DMS79 treated with DMSO at 0.1 percent for 48 hours (cell line): ENCODE measurements around the gene HNRNPA2B1.
"Not testable (repeated sequence)": the region's sequence is repeated elsewhere in the genome, so short reads cannot be mapped to it uniquely, and the experiment has no call there.

Experiments used
- DNase-seq: peaks from one replicate; lab custom pipeline; 2025; lab: John Stamatoyannopoulos, UW

HNRNPA2B1 gene

GRCh38 chr7:26184281-26185101 lies 16.1 kb downstream of the HNRNPA2B1 start:
- DNase-seq = not testable (repeated sequence)

- DNase-seq = no peak
Measured at GRCh38 chr7:26183545-26184280, 16.8 kb downstream of the HNRNPA2B1 start.

- no peak for DNase-seq
Measured at GRCh38 chr7:26182706-26183105, 17.8 kb downstream of the HNRNPA2B1 start.

DNA sequence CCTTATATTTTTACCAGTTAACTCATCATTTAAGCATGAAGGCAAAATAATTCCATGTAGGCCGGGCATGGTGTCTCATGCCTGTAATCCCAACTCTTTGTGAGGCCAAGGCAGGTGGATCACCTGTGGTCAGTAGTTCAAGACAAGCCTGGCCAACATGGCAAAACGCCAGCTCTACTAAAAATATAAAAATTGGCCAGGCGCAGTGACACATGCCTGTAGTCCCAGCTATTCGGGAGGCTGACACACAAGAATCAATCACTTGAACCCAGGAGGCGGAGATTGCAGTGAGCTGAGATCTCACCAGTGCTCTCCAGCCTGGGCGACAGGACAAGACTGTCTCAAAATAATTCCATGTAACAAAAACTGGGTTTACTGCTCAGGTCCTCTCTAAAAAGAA lies 18.3 kb downstream of the HNRNPA2B1 start:
- DNase-seq = no peak

- no peak for DNase-seq
Measured at GRCh38 chr7:26181474-26182227, 18.9 kb downstream of the HNRNPA2B1 start.

GRCh38 chr7:26180792-26181198 lies 19.8 kb downstream of the HNRNPA2B1 start:
- no peak for DNase-seq

DNA sequence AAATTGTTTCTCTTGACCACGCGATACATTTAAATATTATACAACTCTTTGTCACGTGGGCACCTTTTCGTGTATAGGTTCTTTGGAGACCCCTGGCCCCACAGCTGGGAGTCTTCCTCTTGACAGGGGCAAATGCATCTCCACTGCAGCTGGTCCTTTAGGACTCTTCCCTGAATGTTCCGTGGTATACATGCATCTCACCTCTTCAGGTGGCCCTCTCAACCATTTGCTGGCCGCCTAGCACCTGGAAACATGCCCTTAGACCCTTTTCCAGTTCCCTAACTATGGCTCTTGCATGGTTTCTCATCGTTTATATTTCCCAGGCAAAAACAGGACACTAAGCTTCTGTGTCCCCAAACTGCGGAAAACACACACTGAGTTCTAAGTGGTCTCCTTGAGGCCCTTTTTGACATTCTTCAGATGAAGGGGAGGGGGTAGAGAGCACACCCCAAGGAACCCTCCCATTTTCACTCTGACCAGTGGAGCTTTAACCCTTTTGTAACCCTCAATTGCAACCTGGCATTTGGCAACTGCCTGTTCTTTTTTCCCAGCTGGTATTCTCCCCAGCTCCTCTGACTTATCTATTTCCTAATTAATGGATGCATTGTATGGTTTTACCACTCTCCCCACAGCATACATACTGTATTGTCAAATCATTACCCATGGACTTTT lies 20.6 kb downstream of the HNRNPA2B1 start:
- DNase-seq = no peak

DNA sequence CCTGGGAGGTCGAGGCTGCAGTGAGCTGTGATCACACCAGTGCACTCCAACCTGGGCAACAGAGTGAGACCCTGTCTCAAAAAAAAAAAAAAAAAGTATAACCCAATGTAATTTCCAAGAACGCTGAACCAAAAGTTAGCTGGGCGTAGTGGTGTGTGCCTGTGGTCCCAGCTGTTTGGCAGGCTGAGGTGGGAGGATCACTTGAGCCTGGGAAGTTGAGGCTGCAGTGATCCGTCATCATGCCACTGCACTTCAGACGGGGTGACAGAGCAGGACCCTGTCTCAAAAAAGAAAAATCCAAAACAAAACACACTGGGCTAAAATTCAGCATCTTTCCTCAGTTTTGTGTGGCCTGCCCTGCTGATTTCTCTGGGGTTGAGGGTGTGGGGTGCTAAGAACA lies 21.1 kb downstream of the HNRNPA2B1 start:
- no peak for DNase-seq

GRCh38 chr7:26178272-26178960 lies 22.1 kb downstream of the HNRNPA2B1 start:
- DNase-seq = no peak

GRCh38 chr7:26177269-26177668 lies 23.3 kb downstream of the HNRNPA2B1 start:
- DNase-seq = not testable (repeated sequence)

- not testable (repeated sequence) for DNase-seq
Measured at GRCh38 chr7:26176696-26177095, 23.9 kb downstream of the HNRNPA2B1 start.

DNA sequence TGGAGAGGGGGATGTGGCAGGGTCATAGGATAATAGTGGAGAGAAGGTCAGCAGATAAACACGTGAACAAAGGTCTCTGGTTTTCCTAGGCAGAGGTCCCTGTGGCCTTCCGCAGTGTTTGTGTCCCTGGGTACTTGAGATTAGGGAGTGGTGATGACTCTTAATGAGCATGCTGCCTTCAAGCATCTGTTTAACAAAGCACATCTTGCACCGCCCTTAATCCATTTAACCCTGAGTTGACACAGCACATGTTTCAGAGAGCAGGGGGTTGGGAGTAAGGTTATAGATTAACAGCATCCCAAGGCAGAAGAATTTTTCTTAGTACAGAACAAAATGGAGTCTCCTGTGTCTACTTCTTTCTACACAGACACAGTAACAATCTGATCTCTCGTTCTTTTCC lies 24.6 kb downstream of the HNRNPA2B1 start:
- not testable (repeated sequence) for DNase-seq

DNA sequence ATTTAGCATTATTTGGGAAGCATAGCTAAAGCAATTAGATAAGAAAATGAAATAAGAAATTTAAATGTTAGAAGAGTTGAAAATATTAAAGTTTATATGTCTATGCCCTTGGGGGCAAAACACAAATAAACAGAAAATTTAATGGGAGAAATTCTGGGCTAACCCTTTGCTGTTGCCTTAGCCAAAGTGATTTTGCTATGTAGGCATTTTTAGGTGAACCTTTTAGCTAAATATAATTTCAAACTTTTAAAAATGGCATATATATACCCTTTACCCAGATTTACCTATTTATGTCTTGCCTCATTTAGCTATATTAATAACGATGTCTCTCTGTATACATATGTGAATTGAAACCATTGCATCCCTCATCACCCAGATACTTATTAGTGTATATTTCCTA lies 28.5 kb downstream of the HNRNPA2B1 start:
- DNase-seq = no peak

DNA sequence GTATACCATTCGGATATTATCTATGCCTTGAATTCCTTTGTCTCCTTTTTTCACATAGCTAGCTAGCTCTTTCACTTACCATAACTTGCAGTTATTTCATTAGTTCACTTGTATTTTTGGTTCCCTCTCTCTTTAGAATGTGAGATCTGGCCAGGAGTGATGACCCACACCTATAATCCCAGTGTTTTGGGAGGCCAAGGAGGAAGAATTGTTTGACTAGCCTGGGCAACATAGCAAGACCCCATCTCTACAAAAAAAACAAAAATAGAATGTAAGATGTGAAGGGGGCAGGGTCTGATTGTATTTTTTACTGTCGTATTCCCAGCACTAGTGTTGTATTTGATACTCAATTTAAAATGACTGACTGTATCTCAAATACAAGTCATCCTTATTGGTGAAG lies 28.9 kb downstream of the HNRNPA2B1 start:
- no peak for DNase-seq

DNA sequence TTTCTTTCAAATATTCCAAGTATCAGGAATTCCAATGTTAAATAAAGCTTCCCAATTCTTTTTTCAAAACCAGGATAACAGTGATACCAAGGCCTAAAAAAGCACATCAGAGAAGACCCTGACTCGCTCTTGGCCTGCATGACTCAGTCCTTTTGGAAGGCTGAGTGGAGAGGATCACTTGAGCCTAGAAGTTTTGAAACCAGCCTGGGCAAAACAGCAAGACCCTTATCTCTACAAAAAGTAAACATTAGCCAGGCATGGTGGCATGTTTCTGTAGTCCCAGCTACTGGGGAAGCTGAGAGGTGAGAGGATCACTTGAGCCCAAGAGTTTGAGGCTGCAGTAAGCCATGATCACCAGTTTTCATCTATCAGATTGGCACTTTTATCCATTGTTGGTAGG lies 29.9 kb downstream of the HNRNPA2B1 start:
- no peak for DNase-seq

DNA sequence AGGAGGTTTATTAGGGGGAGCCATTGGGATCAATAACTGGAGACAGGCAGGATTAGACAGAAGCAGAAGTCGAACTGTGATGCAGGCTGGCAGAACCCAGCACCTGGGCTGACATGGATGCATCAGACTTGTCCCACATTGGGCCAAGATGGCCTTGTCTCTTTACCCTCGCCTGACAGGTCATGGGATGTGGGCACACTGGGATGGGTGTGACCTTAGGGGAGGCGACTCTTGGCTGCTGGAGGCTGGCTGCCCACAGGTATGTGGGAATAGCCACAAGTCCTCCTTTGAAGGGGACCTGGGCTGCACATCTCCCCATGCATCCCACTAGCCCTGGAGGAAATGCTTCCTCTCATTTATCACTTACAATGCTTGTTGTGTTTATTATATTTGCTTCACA lies 31.3 kb downstream of the HNRNPA2B1 start:
- no peak for DNase-seq

- no peak for DNase-seq
Measured at GRCh38 chr7:26168458-26169023, 32.0 kb downstream of the HNRNPA2B1 start.

DNA sequence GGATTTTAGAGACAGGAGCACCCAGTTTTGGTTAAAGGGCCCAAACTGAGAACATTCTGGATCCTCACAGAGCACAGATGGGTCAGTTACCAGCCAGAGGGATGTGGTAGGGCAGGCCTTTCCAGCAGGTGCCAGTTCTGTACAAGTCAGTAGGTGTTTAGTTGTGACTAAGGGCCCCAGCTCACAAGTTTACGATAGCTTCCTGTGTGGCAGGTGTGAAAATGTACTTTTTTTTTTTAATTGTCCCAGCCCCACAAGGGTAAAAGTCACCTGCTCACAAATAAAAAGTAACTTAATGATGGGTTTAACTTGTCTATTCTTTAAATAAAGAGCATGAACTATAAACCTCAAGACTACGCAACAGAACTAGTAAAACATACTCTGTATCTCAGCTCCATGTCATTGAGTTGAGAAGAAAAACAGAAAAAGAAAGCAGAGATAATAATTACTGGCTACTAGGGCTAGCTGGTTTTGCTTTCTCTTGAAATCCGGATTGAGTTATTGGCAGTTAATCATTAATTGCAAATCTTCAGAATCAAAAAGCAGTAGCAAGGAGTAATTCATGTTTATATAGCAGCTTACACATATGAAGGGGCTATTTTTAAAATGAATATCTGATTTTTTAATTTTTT lies 33.1 kb downstream of the HNRNPA2B1 start:
- DNase-seq = no peak

GRCh38 chr7:26166684-26167266 lies 33.8 kb downstream of the HNRNPA2B1 start:
- DNase-seq = no peak
